GM12878 (cell line): Measurements from ENCODE around the gene OR4D2. TPM values are rescaled to one million over a fixed set of nuclear protein-coding genes. Genes with fewer than 3 reads are reported as not detected.

ENCODE experiments used
- ATAC-seq: fragments of 200-7000 bp; cut with Tn5 transposase; 3 replicates; pipeline ENCODE4 v1.9.1; 2020; ENCODE audit warnings: mild to moderate bottlenecking, moderate library complexity
- BruUV-seq: library from RNA; stranded (reverse); fragments of 400-500 nt; replicated peaks from 2 replicates; lab custom pipeline; 2021; lab: Mats Ljungman, UMichigan
- CTCF ChIA-PET: fragments of 300-600 bp; sonication (Branson Sonifier 250); formaldehyde crosslinking; extraction: SDS; loops from one replicate; lab custom pipeline; 2021; ENCODE audit warnings: inconsistent platforms; lab: Yijun Ruan, JAX
- POLR2A ChIA-PET: fragments of 350-600 bp; formaldehyde crosslinking; extraction: SDS; loops from one replicate; lab custom pipeline; 2021; ENCODE audit warnings: inconsistent platforms; lab: Charles Lee
- RAD21 ChIA-PET: fragments of 300-600 bp; sonication (Branson Sonifier 250); formaldehyde crosslinking; loops from one replicate; lab custom pipeline; 2023; ENCODE audit warnings: antibody characterized with exemption; ENCODE audit not compliant: unreplicated experiment; lab: Charles Lee
- SMC1A ChIA-PET: fragments of 300-600 bp; sonication (Branson Sonifier 250); formaldehyde crosslinking; loops from one replicate; lab custom pipeline; 2023; ENCODE audit not compliant: unreplicated experiment, uncharacterized antibody; lab: Charles Lee
- DNase-seq: peaks from one replicate; pipeline ENCODE4 v3.0.0-alpha.2; 2011; ENCODE audit warnings: low read depth, low spot score
- FAIRE-seq: peaks from 3 replicates; lab custom pipeline; 2011; peaks lifted over from hg19 to GRCh38; lab: Jason Lieb, UNC
- H2AFZ ChIP-seq: 2 replicates; pipeline ENCODE4 v1.6.0; 2011; ENCODE audit warnings: low read depth, low read length, control low read depth; ENCODE audit not compliant: control insufficient read depth
- H3K27ac ChIP-seq: 2 replicates; pipeline ENCODE4 v1.5.1; 2011; ENCODE audit warnings: control low read depth; ENCODE audit not compliant: control insufficient read depth, insufficient read depth
- H3K27me3 ChIP-seq, 2 experiments: replicated peaks in 1 of 2; 2 replicates each; pipeline versions ENCODE4 v1.6.0 to v1.6.1; 2011; ENCODE audit warnings: low read length in 1 of 2; ENCODE audit not compliant: control insufficient read depth in 2 of 2, insufficient read depth in 2 of 2
- H3K36me3 ChIP-seq, 2 experiments: 2 replicates each; pipeline ENCODE4 v1.5.1; 2011; ENCODE audit warnings: low read length in 1 of 2; ENCODE audit not compliant: control insufficient read depth in 2 of 2, insufficient read depth in 2 of 2
- H3K4me1 ChIP-seq: 2 replicates; pipeline ENCODE4 v1.6.1; 2011; ENCODE audit warnings: mild to moderate bottlenecking, low read length, moderate library complexity, mixed read lengths; ENCODE audit not compliant: control insufficient read depth, insufficient read depth
- H3K4me2 ChIP-seq: 2 replicates; pipeline ENCODE4 v1.6.0; 2011; ENCODE audit warnings: control low read depth; ENCODE audit not compliant: control insufficient read depth, insufficient read depth
- H3K4me3 ChIP-seq: fragments of 200-600 bp; sonication (generic); 2 replicates; pipeline ENCODE4 v1.5.1; 2016
- H3K79me2 ChIP-seq: 2 replicates; pipeline ENCODE4 v1.6.0; 2011; ENCODE audit warnings: low read length; ENCODE audit not compliant: control insufficient read depth, insufficient read depth
- H3K9ac ChIP-seq: 2 replicates; pipeline ENCODE4 v1.8.0; 2011; ENCODE audit warnings: low read length, control low read depth, mixed read lengths; ENCODE audit not compliant: control insufficient read depth, insufficient read depth
- H3K9me3 ChIP-seq: replicated peaks from 3 replicates; pipeline ENCODE4 v1.5.1; 2011; ENCODE audit warnings: mild to moderate bottlenecking, low read length; ENCODE audit not compliant: control insufficient read depth, insufficient read depth
- H4K20me1 ChIP-seq: 2 replicates; pipeline ENCODE4 v1.6.0; 2011; ENCODE audit not compliant: control insufficient read depth, insufficient read depth
- EGR1 ChIP-seq, 2 experiments: IDR thresholded peaks; 1 replicate in 1 of 2; 2 replicates in 1 of 2; pipeline ENCODE4 v1.6.1; 2011 to 2012; ENCODE audit warnings: low read depth in 2 of 2, low read length in 2 of 2, borderline replicate concordance in 1 of 2, mild to moderate bottlenecking in 1 of 2, moderate library complexity in 1 of 2
- FOXK2 ChIP-seq: fragments of 450-650 bp; IDR thresholded peaks from 2 replicates; pipeline ENCODE4 v1.6.1; 2017; ENCODE audit warnings: mild to moderate bottlenecking, moderate library complexity
- MYB ChIP-seq: fragments of 150-350 bp; IDR thresholded peaks from 2 replicates; pipeline ENCODE4 v1.6.1; 2014; ENCODE audit warnings: mild to moderate bottlenecking, low read depth, low read length, borderline replicate concordance
- NR2C1 ChIP-seq: fragments of 450-650 bp; IDR thresholded peaks from 2 replicates; pipeline ENCODE4 v1.6.1; 2017; ENCODE audit warnings: antibody characterized with exemption, mild to moderate bottlenecking, moderate library complexity
- SP1 ChIP-seq: IDR thresholded peaks from one replicate; pipeline ENCODE4 v1.6.1; 2011; ENCODE audit warnings: low read depth, low read length
- ZNF384 ChIP-seq: IDR thresholded peaks from 2 replicates; pipeline ENCODE4 v1.6.1; 2012; ENCODE audit warnings: low read depth, mild to moderate bottlenecking, low read length, improper control_type of control experiment, borderline replicate concordance
- in situ Hi-C: fragments of 300-500 bp; cut with MboI; formaldehyde crosslinking; loops from 9 replicates; pipeline ENCODE4 v1.14.3; 2018; ENCODE audit warnings: mixed read lengths
- intact Hi-C: fragments of 100-400 bp; cut with micrococcal nuclease; formaldehyde crosslinking; loops from one replicate; pipeline ENCODE4 v1.14.2; 2022; ENCODE audit not compliant: unreplicated experiment
- polyA plus RNA-seq, 11 experiments: library from polyadenylated mRNA; depleted of rRNA in 4 of 11; unstranded in 6 of 11; stranded (reverse) in 5 of 11; fragments of >200 nt; fragmentation: Nextera tagmentation in 4 of 11; fragmentation: Illumina TruSeq in 1 of 11; extraction: Ambion mirVana in 4 of 11; extraction: Trizol in 1 of 11; gene quantifications; 1 replicate in 1 of 11; 2 replicates in 10 of 11; pipeline versions ENCODE4 v1.2.1 to v1.2.3, GENCODE V29; 2011 to 2016; ENCODE audit warnings: inconsistent platforms in 2 of 11, missing spikeins in 2 of 11, low read depth in 1 of 11
- total RNA-seq, 4 experiments: library from RNA; depleted of rRNA in 3 of 4; stranded (reverse); fragments of >200 nt in 3 of 4; fragmentation: Illumina TruSeq in 1 of 4; extraction: Trizol in 1 of 4; gene quantifications; 2 replicates each; pipeline versions ENCODE4 v1.2.1 to v1.2.3, GENCODE V29; 2013 to 2021
- TF ChIP-seq, protein P1 (sequence below): IDR thresholded peaks from 2 replicates; pipeline ENCODE4 v1.6.1; 2012; ENCODE audit warnings: improper control_type of control experiment, low read depth, low read length; ENCODE audit not compliant: insufficient replicate concordance
- TF ChIP-seq, protein P2 (sequence below): fragments of 450-650 bp; IDR thresholded peaks from 2 replicates; pipeline ENCODE4 v1.6.1; 2017; ENCODE audit warnings: mild to moderate bottlenecking, moderate library complexity
- TF ChIP-seq, protein P3 (sequence below): IDR thresholded peaks from 2 replicates; pipeline ENCODE4 v1.6.1; 2011; ENCODE audit warnings: borderline replicate concordance, low read depth, mild to moderate bottlenecking, moderate library complexity, low read length; ENCODE audit not compliant: insufficient read depth, poor library complexity, severe bottlenecking
- TF ChIP-seq, protein P4 (sequence below): fragments of 450-650 bp; formaldehyde crosslinking; IDR thresholded peaks from 2 replicates; pipeline ENCODE4 v1.4.0; 2022; ENCODE audit warnings: mild to moderate bottlenecking, moderate library complexity

The OR4D2 gene
- total and polyA plus RNA-seq, 10 of the 15 experiments (the other 5 are each of a cell fraction or from before 2014, with no cell fraction given), result 0.04 TPM; not detected in 9

DNA sequence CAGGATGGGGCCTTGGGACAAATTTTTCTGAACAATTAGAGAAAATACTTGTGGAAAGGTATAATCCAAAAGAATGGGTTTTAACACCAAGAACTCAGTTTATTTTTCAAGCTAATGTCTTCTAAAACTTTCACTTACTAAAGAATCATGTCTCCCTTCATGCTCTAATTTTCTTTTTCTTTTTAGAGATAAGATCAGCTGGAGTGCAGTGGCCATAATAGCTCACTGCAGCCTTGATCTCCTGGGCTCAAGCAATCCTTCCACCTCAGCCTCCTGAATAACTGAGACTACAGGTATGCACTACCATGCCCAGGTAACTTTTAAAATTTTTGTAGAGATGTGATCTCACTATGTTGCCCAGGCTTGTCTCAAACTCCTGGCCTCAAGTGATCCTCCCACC is 13.1 kb upstream of the OR4D2 start:
- Histone ChIP-seq H3K36me3 (no peaks in the 10 kb centered on the region), H3K4me3 (no peak overlapping the region), H2AFZ (no peak overlapping the region), H3K4me1 (no peaks in the 10 kb centered on the region), H3K27ac (no peak overlapping the region), H3K9me3 (no peaks in the 10 kb centered on the region), H4K20me1 (no peaks in the 10 kb centered on the region; the same call in 1 of the 2 replicates), H3K79me2 (no peaks in the 10 kb centered on the region), H3K9ac (no peak overlapping the region), H3K27me3 (peaks cover 3 to 10% of the 10 kb centered on the region in 2 experiments; a peak in 3 of 4 replicates), H3K4me2 (no peak overlapping the region)
- in situ Hi-C loops, result no loop called here
- intact Hi-C loops, result no loop called here
- CTCF ChIA-PET, result interaction anchor here (1.2 kb wide), 1 partner anchor 19 kb away, joined by 3 read pairs; no protein-coding TSS in a partner anchor
- POLR2A ChIA-PET, result no interaction called here
- RAD21 ChIA-PET, result no interaction called here
- ATAC-seq, result no peak
- no peak for FAIRE-seq
- no peak for DNase-seq
- no TSS peak for BruUV-seq
- SMC1A ChIA-PET, result no interaction called here
- TF ChIP-seq EGR1 (IDR thresholded peaks at IDR 0.05; ENCODE audit: borderline replicate concordance in 1 of 2, low read depth in 2 of 2, low read length in 2 of 2) (no peak), ZNF384 (no peak), SP1 (no peak), FOXK2 (no peak), NR2C1 (no peak), MYB (no peak)
- TF ChIP-seq, protein P1, sequence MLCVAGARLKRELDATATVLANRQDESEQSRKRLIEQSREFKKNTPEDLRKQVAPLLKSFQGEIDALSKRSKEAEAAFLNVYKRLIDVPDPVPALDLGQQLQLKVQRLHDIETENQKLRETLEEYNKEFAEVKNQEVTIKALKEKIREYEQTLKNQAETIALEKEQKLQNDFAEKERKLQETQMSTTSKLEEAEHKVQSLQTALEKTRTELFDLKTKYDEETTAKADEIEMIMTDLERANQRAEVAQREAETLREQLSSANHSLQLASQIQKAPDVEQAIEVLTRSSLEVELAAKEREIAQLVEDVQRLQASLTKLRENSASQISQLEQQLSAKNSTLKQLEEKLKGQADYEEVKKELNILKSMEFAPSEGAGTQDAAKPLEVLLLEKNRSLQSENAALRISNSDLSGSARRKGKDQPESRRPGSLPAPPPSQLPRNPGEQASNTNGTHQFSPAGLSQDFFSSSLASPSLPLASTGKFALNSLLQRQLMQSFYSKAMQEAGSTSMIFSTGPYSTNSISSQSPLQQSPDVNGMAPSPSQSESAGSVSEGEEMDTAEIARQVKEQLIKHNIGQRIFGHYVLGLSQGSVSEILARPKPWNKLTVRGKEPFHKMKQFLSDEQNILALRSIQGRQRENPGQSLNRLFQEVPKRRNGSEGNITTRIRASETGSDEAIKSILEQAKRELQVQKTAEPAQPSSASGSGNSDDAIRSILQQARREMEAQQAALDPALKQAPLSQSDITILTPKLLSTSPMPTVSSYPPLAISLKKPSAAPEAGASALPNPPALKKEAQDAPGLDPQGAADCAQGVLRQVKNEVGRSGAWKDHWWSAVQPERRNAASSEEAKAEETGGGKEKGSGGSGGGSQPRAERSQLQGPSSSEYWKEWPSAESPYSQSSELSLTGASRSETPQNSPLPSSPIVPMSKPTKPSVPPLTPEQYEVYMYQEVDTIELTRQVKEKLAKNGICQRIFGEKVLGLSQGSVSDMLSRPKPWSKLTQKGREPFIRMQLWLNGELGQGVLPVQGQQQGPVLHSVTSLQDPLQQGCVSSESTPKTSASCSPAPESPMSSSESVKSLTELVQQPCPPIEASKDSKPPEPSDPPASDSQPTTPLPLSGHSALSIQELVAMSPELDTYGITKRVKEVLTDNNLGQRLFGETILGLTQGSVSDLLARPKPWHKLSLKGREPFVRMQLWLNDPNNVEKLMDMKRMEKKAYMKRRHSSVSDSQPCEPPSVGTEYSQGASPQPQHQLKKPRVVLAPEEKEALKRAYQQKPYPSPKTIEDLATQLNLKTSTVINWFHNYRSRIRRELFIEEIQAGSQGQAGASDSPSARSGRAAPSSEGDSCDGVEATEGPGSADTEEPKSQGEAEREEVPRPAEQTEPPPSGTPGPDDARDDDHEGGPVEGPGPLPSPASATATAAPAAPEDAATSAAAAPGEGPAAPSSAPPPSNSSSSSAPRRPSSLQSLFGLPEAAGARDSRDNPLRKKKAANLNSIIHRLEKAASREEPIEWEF, result no peak
- TF ChIP-seq, protein P2, sequence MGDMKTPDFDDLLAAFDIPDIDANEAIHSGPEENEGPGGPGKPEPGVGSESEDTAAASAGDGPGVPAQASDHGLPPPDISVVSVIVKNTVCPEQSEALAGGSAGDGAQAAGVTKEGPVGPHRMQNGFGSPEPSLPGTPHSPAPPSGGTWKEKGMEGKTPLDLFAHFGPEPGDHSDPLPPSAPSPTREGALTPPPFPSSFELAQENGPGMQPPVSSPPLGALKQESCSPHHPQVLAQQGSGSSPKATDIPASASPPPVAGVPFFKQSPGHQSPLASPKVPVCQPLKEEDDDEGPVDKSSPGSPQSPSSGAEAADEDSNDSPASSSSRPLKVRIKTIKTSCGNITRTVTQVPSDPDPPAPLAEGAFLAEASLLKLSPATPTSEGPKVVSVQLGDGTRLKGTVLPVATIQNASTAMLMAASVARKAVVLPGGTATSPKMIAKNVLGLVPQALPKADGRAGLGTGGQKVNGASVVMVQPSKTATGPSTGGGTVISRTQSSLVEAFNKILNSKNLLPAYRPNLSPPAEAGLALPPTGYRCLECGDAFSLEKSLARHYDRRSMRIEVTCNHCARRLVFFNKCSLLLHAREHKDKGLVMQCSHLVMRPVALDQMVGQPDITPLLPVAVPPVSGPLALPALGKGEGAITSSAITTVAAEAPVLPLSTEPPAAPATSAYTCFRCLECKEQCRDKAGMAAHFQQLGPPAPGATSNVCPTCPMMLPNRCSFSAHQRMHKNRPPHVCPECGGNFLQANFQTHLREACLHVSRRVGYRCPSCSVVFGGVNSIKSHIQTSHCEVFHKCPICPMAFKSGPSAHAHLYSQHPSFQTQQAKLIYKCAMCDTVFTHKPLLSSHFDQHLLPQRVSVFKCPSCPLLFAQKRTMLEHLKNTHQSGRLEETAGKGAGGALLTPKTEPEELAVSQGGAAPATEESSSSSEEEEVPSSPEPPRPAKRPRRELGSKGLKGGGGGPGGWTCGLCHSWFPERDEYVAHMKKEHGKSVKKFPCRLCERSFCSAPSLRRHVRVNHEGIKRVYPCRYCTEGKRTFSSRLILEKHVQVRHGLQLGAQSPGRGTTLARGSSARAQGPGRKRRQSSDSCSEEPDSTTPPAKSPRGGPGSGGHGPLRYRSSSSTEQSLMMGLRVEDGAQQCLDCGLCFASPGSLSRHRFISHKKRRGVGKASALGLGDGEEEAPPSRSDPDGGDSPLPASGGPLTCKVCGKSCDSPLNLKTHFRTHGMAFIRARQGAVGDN, result no peak
- TF ChIP-seq, protein P3, sequence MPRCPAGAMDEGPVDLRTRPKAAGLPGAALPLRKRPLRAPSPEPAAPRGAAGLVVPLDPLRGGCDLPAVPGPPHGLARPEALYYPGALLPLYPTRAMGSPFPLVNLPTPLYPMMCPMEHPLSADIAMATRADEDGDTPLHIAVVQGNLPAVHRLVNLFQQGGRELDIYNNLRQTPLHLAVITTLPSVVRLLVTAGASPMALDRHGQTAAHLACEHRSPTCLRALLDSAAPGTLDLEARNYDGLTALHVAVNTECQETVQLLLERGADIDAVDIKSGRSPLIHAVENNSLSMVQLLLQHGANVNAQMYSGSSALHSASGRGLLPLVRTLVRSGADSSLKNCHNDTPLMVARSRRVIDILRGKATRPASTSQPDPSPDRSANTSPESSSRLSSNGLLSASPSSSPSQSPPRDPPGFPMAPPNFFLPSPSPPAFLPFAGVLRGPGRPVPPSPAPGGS, result no peak
- TF ChIP-seq, protein P4, sequence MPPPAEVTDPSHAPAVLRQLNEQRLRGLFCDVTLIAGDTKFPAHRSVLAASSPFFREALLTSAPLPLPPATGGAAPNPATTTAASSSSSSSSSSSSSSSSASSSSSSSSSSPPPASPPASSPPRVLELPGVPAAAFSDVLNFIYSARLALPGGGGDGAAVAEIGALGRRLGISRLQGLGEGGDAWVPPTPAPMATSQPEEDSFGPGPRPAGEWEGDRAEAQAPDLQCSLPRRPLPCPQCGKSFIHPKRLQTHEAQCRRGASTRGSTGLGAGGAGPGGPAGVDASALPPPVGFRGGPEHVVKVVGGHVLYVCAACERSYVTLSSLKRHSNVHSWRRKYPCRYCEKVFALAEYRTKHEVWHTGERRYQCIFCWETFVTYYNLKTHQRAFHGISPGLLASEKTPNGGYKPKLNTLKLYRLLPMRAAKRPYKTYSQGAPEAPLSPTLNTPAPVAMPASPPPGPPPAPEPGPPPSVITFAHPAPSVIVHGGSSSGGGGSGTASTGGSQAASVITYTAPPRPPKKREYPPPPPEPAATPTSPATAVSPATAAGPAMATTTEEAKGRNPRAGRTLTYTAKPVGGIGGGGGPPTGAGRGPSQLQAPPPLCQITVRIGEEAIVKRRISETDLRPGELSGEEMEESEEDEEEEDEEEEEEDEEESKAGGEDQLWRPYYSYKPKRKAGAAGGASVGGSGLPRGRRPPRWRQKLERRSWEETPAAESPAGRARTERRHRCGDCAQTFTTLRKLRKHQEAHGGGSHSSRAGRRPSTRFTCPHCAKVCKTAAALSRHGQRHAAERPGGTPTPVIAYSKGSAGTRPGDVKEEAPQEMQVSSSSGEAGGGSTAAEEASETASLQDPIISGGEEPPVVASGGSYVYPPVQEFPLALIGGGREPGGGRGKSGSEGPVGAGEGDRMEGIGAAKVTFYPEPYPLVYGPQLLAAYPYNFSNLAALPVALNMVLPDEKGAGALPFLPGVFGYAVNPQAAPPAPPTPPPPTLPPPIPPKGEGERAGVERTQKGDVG (CRISPR knock-in tag), result no peak
